Retinal pigment epithelial cell (primary cell): ENCODE measurements around the gene HDAC9.

Experiments used
- DNase-seq: peaks from one replicate; pipeline ENCODE4 v3.0.0-alpha.2; 2010; ENCODE audit warnings: low read depth
- H3K4me3 ChIP-seq: 2 replicates; pipeline ENCODE4 v1.5.1; 2011; ENCODE audit warnings: mild to moderate bottlenecking, low read length, control low read depth, moderate library complexity
- TF ChIP-seq, protein P1 (sequence below): conservative IDR thresholded peaks from 2 replicates; pipeline ENCODE4 v1.5.1; 2011; ENCODE audit warnings: low read depth, low read length, control low read depth, inconsistent platforms

Gene HDAC9

DNA sequence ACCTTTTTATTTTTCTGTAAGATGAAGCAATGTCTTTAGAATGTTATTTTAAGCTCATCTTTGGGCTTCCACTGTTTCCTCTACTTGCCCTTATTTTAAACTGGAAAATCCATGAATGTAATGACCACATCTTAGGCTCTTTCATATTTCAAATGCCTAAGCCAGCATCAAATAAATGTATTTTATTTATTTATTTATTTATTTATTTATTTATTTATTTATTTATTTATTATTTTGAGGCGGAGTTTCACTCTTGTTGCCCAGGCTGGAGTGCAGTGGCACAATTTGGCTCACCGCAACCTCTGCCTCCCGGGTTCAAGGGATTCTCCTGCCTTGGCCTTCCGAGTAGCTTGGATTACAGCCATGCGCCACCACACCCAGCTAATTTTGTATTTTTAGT is 69.2 kb downstream of the HDAC9 start:
- TF ChIP-seq, protein P1, sequence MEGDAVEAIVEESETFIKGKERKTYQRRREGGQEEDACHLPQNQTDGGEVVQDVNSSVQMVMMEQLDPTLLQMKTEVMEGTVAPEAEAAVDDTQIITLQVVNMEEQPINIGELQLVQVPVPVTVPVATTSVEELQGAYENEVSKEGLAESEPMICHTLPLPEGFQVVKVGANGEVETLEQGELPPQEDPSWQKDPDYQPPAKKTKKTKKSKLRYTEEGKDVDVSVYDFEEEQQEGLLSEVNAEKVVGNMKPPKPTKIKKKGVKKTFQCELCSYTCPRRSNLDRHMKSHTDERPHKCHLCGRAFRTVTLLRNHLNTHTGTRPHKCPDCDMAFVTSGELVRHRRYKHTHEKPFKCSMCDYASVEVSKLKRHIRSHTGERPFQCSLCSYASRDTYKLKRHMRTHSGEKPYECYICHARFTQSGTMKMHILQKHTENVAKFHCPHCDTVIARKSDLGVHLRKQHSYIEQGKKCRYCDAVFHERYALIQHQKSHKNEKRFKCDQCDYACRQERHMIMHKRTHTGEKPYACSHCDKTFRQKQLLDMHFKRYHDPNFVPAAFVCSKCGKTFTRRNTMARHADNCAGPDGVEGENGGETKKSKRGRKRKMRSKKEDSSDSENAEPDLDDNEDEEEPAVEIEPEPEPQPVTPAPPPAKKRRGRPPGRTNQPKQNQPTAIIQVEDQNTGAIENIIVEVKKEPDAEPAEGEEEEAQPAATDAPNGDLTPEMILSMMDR, result no peak
- H3K4me3 ChIP-seq, result no peak overlapping the region
- DNase-seq, result no peak

DNA sequence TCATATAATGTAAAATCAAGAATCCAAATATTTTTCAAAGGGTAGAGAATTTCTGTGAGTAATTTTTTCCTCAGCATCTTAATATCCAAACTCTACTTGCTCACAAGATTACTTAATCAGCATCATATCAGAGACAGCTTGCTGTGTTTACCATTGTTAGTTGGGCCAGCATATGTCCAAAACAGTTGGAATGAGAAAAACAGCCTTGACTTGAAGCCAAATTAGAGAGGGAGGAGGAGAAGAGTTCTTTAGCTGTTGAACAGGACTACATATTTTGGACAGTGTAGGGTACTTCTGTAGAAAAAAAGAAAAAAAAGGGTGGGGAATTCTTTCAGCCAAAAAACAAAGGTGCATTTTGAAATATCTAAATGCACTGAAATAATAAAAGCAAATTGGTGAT is 69.8 kb downstream of the HDAC9 start:
- no peak for DNase-seq
- TF ChIP-seq, protein P1, result no peak
- H3K4me3 ChIP-seq, result no peak overlapping the region

DNA sequence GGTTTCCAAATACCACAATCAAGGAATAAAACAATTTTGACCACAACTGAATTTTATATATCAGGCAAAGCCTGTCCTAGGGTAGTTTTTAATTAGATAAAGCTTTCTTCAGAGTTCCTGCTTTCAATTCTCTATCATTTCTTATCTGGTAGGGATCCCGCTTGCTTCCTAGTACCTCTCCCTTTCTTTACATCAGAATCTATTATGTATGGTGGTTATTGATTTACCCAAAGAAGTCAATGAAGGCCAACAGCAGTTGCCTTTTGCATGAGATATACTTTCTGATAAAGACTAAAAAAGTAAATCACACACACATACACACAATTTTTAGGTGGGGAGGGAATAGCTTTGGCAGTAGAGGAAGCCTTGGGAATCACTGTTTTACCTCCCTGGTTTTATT is 70.7 kb downstream of the HDAC9 start:
- DNase-seq, result no peak
- TF ChIP-seq, protein P1, result no peak
- H3K4me3 ChIP-seq, result no peak overlapping the region

DNA sequence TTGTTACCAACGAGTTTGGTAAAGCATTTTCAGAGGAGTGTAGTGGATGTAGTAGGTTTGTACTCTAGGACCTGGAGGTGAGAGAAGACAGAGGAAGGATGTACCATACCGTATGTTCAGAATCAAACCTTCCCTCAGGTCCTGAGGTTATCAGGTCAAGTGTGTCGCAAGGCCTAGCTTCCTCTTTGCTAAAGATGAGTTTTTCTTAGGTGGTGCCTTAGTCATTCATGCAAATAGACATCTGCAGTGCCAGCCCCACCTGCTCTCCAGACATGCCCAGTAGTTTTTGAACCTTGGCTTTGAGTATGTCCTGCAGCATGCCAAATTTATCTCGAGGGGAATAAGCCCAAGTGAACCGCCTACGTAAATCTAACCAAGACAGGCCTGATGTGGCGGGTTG is 71.3 kb downstream of the HDAC9 start:
- H3K4me3 ChIP-seq, result no peak overlapping the region
- TF ChIP-seq, protein P1, result no peak
- DNase-seq, result no peak

DNA sequence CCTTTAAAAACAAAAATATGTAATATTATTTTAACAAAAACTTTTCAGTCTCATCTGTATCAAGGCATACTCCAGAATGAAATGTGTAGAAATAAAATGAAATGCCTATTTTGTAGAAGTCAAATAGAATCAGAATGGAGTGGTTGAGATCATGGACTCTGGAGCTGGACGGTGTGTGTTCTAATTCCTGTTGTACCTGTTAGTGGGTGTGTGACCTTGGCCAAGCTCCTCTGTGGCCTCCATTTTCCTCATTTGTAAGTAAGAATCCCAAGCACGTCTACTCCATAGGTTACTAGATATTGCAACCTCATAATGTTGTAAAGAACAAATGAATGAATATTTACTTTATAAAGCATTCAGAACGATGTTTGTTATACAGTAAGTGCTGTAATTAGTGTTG is 74.9 kb downstream of the HDAC9 start:
- TF ChIP-seq, protein P1, result no peak
- DNase-seq, result no peak
- H3K4me3 ChIP-seq, result no peak overlapping the region

DNA sequence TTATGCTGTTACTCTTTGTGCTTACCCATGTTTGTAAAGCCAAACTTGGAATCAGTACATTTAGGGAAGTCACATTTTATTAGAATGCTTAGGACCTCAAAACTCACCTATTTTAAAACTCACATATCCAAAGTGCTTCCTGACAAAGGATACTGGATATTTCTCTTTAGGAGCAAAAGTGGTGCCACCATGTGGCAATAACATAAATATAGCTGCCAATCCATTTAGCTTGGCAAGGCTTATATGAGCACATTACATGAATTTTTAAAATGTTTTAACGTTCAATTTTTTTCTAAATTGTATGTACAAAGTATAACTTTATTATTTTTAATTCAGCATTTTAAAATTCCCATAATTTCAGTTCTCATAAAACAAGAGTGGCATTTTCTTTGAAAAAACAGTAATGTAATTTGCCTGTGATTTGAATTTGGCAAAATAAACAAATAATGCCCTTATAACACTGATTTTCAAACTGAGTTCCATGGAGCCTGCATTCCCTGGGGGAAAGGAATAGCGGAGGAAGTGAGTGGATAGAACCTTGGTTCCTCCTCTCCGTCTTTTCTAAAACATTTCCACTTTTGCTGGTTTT is 75.4 kb downstream of the HDAC9 start:
- H3K4me3 ChIP-seq, result no peak overlapping the region
- no peak for DNase-seq

DNA sequence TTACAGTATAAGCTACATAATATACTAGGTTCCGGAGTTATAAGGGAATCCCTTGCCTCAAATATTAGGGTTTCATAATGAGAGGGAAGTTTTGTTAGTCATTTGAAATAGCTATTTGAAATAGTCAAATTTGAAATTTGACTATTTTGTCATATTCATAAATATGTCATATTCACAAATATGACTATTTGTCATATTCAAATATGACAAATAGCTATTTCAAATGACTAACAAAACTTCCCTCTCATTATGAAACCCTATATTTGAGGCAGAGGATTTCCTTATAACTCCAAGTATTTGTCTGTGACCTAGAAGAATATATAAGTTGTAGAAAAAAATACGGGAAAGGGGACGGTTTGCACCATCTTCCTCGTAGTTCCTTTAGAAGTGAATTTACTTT is 76.6 kb downstream of the HDAC9 start:
- TF ChIP-seq, protein P1, result no peak
- H3K4me3 ChIP-seq, result no peak overlapping the region
- DNase-seq, result no peak

More for the DNA sequence above, 75.4 kb downstream of the HDAC9 start:
- TF ChIP-seq, protein P1, result peak; percentile 61
